AG04450 (cell line): Measurements from ENCODE around the gene MDN1. TPM values are rescaled to one million over a fixed set of nuclear protein-coding genes. Genes with fewer than 3 reads are reported as not detected.

Source experiments
- CTCF ChIA-PET: fragments of 300-600, 350-600 bp; formaldehyde crosslinking; extraction: SDS; loops from one replicate; lab custom pipeline; 2022; ENCODE audit warnings: antibody characterized with exemption, inconsistent platforms; lab: Charles Lee
- POLR2A ChIA-PET: fragments of 350-600 bp; formaldehyde crosslinking; extraction: SDS; loops from one replicate; lab custom pipeline; 2021; ENCODE audit warnings: antibody characterized with exemption, inconsistent platforms; lab: Yijun Ruan, JAX
- DNase-seq: peaks from one replicate; pipeline ENCODE4 v3.0.0-alpha.2; 2011; ENCODE audit warnings: low read depth, low spot score
- H3K27ac ChIP-seq: one replicate; pipeline ENCODE4 v1.5.1; 2012; ENCODE audit warnings: low read depth, low read length, control low read depth
- H3K27me3 ChIP-seq: one replicate; pipeline ENCODE4 v1.6.0; 2012; ENCODE audit warnings: low read length; ENCODE audit not compliant: control insufficient read depth, insufficient read depth
- H3K4me3 ChIP-seq: 2 replicates; pipeline ENCODE4 v1.5.1; 2011; ENCODE audit warnings: mild to moderate bottlenecking, low read depth, low read length, control low read depth
- H3K9me3 ChIP-seq: 2 replicates; pipeline ENCODE4 v1.5.1; 2012; ENCODE audit warnings: low read length; ENCODE audit not compliant: control insufficient read depth, insufficient read depth
- CTCF ChIP-seq: IDR thresholded peaks from 2 replicates; pipeline ENCODE4 v1.5.1; 2011; ENCODE audit warnings: low read depth, low read length, control low read depth, inconsistent platforms
- polyA plus RNA-seq: library from polyadenylated mRNA; depleted of rRNA; stranded (reverse); fragments of >200 nt; gene quantifications from 2 replicates; pipeline ENCODE4 v1.2.3, GENCODE V29; 2011

MDN1 gene
- polyA plus RNA-seq, 1 experiment, result 15.8 TPM

GRCh38 chr6:89612121-89612520, 207.5 kb downstream of the MDN1 start:
- POLR2A ChIA-PET, result no interaction called here
- Histone ChIP-seq H3K4me3 (no peak overlapping the region), H3K27me3 (no peaks in the 10 kb centered on the region), H3K27ac (no peak overlapping the region), H3K9me3 (no peaks in the 10 kb centered on the region)
- CTCF ChIA-PET, result interaction anchor here (1.8 kb wide), 1 partner anchor 240 kb away, joined by 6 read pairs; no protein-coding TSS in a partner anchor
- DNase-seq, result no peak
- TF ChIP-seq CTCF, result no peak

GRCh38 chr6:89611666-89612065, 207.9 kb downstream of the MDN1 start:
- Histone ChIP-seq H3K27ac (no peak overlapping the region), H3K4me3 (no peak overlapping the region), H3K27me3 (no peaks in the 10 kb centered on the region), H3K9me3 (no peaks in the 10 kb centered on the region)
- ChIA-PET CTCF (interaction anchor here (2.4 to 3.5 kb wide), 2 partner anchors 180 to 300 kb away, joined by 10 to 12 read pairs; partner anchors contain the start of gene ANKRD6), POLR2A (no interaction called here)
- DNase-seq, result no peak
- no peak for TF ChIP-seq CTCF

GRCh38 chr6:89610149-89610642, 209.4 kb downstream of the MDN1 start:
- Histone ChIP-seq H3K27ac (no peak overlapping the region), H3K9me3 (no peaks in the 10 kb centered on the region), H3K4me3 (no peak overlapping the region), H3K27me3 (no peaks in the 10 kb centered on the region)
- TF ChIP-seq CTCF, result peak; percentile 77
- ChIA-PET POLR2A (no interaction called here), CTCF (interaction anchor here (0.6 to 3.5 kb wide), 10 partner anchors 10 to 627 kb away, joined by 3 to 12 read pairs (median 4); partner anchors contain the start of genes ANKRD6 and LYRM2)
- DNase-seq, result no peak

GRCh38 chr6:89605861-89606260, 213.7 kb downstream of the MDN1 start:
- no peak overlapping the region for H3K27ac ChIP-seq
- ChIA-PET POLR2A (no interaction called here), CTCF (no interaction called here)
- H3K4me3 ChIP-seq, result no peak overlapping the region
- H3K27me3 ChIP-seq, result no peaks in the 10 kb centered on the region
- no peak for DNase-seq
- H3K9me3 ChIP-seq, result no peaks in the 10 kb centered on the region
- no peak for TF ChIP-seq CTCF

GRCh38 chr6:89604653-89605052, 214.9 kb downstream of the MDN1 start:
- DNase-seq, result no peak
- ChIA-PET POLR2A (no interaction called here), CTCF (interaction anchor here (0.6 to 0.7 kb wide), 2 partner anchors 83 to 482 kb away, joined by 7 to 9 read pairs; no protein-coding TSS in a partner anchor)
- no peaks in the 10 kb centered on the region for H3K9me3 ChIP-seq
- H3K4me3 ChIP-seq, result no peak overlapping the region
- no peak overlapping the region for H3K27ac ChIP-seq
- no peak for TF ChIP-seq CTCF
- no peaks in the 10 kb centered on the region for H3K27me3 ChIP-seq
